ENCODE results near the gene DNAAF3. TPM values are rescaled to one million over a fixed set of nuclear protein-coding genes. Genes with fewer than 3 reads are reported as not detected.

Gene DNAAF3
- polyA plus RNA-seq, 1 of the 3 experiments (the other 2 are of a cell fraction), result 2.4 TPM

- TF ChIP-seq, protein P1, sequence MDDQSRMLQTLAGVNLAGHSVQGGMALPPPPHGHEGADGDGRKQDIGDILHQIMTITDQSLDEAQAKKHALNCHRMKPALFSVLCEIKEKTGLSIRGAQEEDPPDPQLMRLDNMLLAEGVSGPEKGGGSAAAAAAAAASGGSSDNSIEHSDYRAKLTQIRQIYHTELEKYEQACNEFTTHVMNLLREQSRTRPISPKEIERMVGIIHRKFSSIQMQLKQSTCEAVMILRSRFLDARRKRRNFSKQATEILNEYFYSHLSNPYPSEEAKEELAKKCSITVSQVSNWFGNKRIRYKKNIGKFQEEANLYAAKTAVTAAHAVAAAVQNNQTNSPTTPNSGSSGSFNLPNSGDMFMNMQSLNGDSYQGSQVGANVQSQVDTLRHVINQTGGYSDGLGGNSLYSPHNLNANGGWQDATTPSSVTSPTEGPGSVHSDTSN (IDR thresholded peaks at IDR 0.05), result no peak
- no peak for TF ChIP-seq USF1 (IDR thresholded peaks at IDR 0.05; ENCODE audit: borderline replicate concordance, low read depth)
- TF ChIP-seq NFIC (IDR thresholded peaks at IDR 0.05; ENCODE audit: borderline replicate concordance), result no peak
- TF ChIP-seq MEF2A (IDR thresholded peaks at IDR 0.05; ENCODE audit: borderline replicate concordance, low read depth), result no peak
- TF ChIP-seq RFX5 (IDR thresholded peaks at IDR 0.05; ENCODE audit: low read length), result no peak
- no peak for TF ChIP-seq TCF12 (IDR thresholded peaks at IDR 0.05)
- no peak for TF ChIP-seq ELF1 (IDR thresholded peaks at IDR 0.05)
- no peak for TF ChIP-seq FOXM1 (IDR thresholded peaks at IDR 0.05; ENCODE audit: low read depth)
- no peak for TF ChIP-seq YY1 (IDR thresholded peaks at IDR 0.05; ENCODE audit: low read depth)
- no peak for TF ChIP-seq EZH2phosphoT487 (IDR thresholded peaks at IDR 0.05; ENCODE audit: borderline replicate concordance, low read depth)
- TF ChIP-seq, protein P2, sequence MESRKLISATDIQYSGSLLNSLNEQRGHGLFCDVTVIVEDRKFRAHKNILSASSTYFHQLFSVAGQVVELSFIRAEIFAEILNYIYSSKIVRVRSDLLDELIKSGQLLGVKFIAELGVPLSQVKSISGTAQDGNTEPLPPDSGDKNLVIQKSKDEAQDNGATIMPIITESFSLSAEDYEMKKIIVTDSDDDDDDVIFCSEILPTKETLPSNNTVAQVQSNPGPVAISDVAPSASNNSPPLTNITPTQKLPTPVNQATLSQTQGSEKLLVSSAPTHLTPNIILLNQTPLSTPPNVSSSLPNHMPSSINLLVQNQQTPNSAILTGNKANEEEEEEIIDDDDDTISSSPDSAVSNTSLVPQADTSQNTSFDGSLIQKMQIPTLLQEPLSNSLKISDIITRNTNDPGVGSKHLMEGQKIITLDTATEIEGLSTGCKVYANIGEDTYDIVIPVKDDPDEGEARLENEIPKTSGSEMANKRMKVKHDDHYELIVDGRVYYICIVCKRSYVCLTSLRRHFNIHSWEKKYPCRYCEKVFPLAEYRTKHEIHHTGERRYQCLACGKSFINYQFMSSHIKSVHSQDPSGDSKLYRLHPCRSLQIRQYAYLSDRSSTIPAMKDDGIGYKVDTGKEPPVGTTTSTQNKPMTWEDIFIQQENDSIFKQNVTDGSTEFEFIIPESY (IDR thresholded peaks at IDR 0.05; ENCODE audit: borderline replicate concordance, low read depth), result no peak
Observed at GRCh38 chr19:55171440-55171839, 5.0 kb upstream of the DNAAF3 start (continued).

- ChIA-PET POLR2A (no interaction called here), CTCF (interaction anchor here (0.7 to 6.3 kb wide), 3 partner anchors 9 to 249 kb away, joined by 5 to 37 read pairs (median 19); no protein-coding TSS in a partner anchor)
- no peaks in the 10 kb centered on the region for H3K36me3 ChIP-seq (replicated peaks in 1 of 2; ENCODE audit: control insufficient read depth in 1 of 2, insufficient read depth in 2 of 2, low read length in 1 of 2)
- peaks cover 36% of the 10 kb centered on the region; the same call in 1 of the 2 replicates for H3K27me3 ChIP-seq (ENCODE audit: insufficient read depth)
- H3K9ac ChIP-seq, result no peak overlapping the region
- no peaks in the 10 kb centered on the region for H3K79me2 ChIP-seq (ENCODE audit: insufficient read depth)
- no peak overlapping the region for H3K27ac ChIP-seq (ENCODE audit: low read depth in 2 of 2, low read length in 1 of 2)
- H4K20me1 ChIP-seq (ENCODE audit: insufficient read depth), result no peaks in the 10 kb centered on the region
- H3K4me1 ChIP-seq (ENCODE audit: control insufficient read depth in 1 of 2, insufficient read depth in 2 of 2, low read depth in 1 of 2, low read length in 1 of 2), result peaks cover 0 to 6% of the 10 kb centered on the region in 2 experiments; a peak in 1 of 4 replicates
- no peaks in the 10 kb centered on the region for H3K9me2 ChIP-seq
- DNase-seq, result no peak
- no peaks in the 10 kb centered on the region for H3F3A ChIP-seq (replicated peaks; ENCODE audit: insufficient read depth)
- 46% methylated on average over 4 of the region's 4 CpGs for WGBS (ENCODE audit: low lambda C conversion rate)
- H3K9me3 ChIP-seq, result no peaks in the 10 kb centered on the region
- H3K4me2 ChIP-seq, result no peak overlapping the region
- no peak overlapping the region for H2AFZ ChIP-seq (ENCODE audit: low read depth)
- no peak overlapping the region for H3K4me3 ChIP-seq (ENCODE audit: low read depth in 2 of 2, low read length in 1 of 2)
- no peak for TF ChIP-seq RXRA (IDR thresholded peaks at IDR 0.05; ENCODE audit: borderline replicate concordance, low read depth)
- TF ChIP-seq JUND (IDR thresholded peaks at IDR 0.05), result no peak
- TF ChIP-seq TAF1 (IDR thresholded peaks at IDR 0.05; ENCODE audit: borderline replicate concordance, low read depth, low read length), result no peak
- TF ChIP-seq, protein P2 (IDR thresholded peaks at IDR 0.05; ENCODE audit: borderline replicate concordance, low read depth), result no peak
- no peak for TF ChIP-seq GABPA (IDR thresholded peaks at IDR 0.05; ENCODE audit: low read depth)
- TF ChIP-seq ELF1 (IDR thresholded peaks at IDR 0.05), result no peak
- TF ChIP-seq TCF12 (IDR thresholded peaks at IDR 0.05), result no peak
- no peak for TF ChIP-seq POLR2AphosphoS5 (IDR thresholded peaks at IDR 0.05; ENCODE audit: low read depth, low read length)
- no peak for TF ChIP-seq NRF1 (IDR thresholded peaks at IDR 0.05; ENCODE audit: low read depth, low read length)
- TF ChIP-seq FOXM1 (IDR thresholded peaks at IDR 0.05; ENCODE audit: low read depth), result no peak
- TF ChIP-seq RAD21 (IDR thresholded peaks at IDR 0.05; ENCODE audit: low read length), result no peak
- no peak for TF ChIP-seq RCOR1 (IDR thresholded peaks at IDR 0.05; ENCODE audit: low read length)
- TF ChIP-seq MXI1 (IDR thresholded peaks at IDR 0.05; ENCODE audit: low read depth, low read length), result no peak
Observed at GRCh38 chr19:55169136-55169535, 2.7 kb upstream of the DNAAF3 start.
